Hepatocyte (in vitro differentiated cells): ENCODE results near the gene PID1. TPM values are rescaled to one million over a fixed set of nuclear protein-coding genes. Genes with fewer than 3 reads are reported as not detected.

Experiments used
- DNase-seq: peaks from one replicate; pipeline ENCODE4 v3.0.0-alpha.2; 2016; ENCODE audit warnings: low spot score
- H2AFZ ChIP-seq: fragments of 200-600 bp; sonication (generic); 2 replicates; pipeline ENCODE4 v1.6.0; 2016; ENCODE audit warnings: antibody characterized with exemption, mild to moderate bottlenecking
- H3K27ac ChIP-seq: fragments of 200-600 bp; sonication (generic); 2 replicates; pipeline ENCODE4 v1.5.1; 2016; ENCODE audit warnings: mild to moderate bottlenecking
- H3K27me3 ChIP-seq: fragments of 200-600 bp; sonication (generic); 2 replicates; pipeline ENCODE4 v1.6.1; 2016
- H3K36me3 ChIP-seq: fragments of 200-600 bp; sonication (generic); replicated peaks from 2 replicates; pipeline ENCODE4 v1.5.1; 2016; ENCODE audit warnings: low read depth; ENCODE audit not compliant: insufficient read depth
- H3K4me1 ChIP-seq: fragments of 200-600 bp; sonication (generic); 2 replicates; pipeline ENCODE4 v1.5.1; 2016; ENCODE audit warnings: mild to moderate bottlenecking, moderate library complexity; ENCODE audit not compliant: insufficient read depth
- H3K4me2 ChIP-seq: fragments of 200-600 bp; sonication (generic); 2 replicates; pipeline ENCODE4 v1.6.0; 2016
- H3K4me3 ChIP-seq: fragments of 200-600 bp; sonication (generic); 2 replicates; pipeline ENCODE4 v1.5.1; 2016; ENCODE audit warnings: mild to moderate bottlenecking
- H3K79me2 ChIP-seq: fragments of 200-600 bp; sonication (generic); 2 replicates; pipeline ENCODE4 v1.6.0; 2017; ENCODE audit warnings: mild to moderate bottlenecking
- H3K9me2 ChIP-seq: fragments of 200-600 bp; sonication (generic); replicated peaks from 2 replicates; pipeline ENCODE4 v1.6.0; 2017; ENCODE audit warnings: mild to moderate bottlenecking; ENCODE audit not compliant: insufficient read depth
- H3K9me3 ChIP-seq: fragments of 200-600 bp; sonication (generic); 2 replicates; pipeline ENCODE4 v1.5.1; 2016; ENCODE audit warnings: low read depth, mild to moderate bottlenecking
- H4K20me1 ChIP-seq: fragments of 200-600 bp; sonication (generic); 2 replicates; pipeline ENCODE4 v1.6.0; 2016; ENCODE audit warnings: mild to moderate bottlenecking; ENCODE audit not compliant: insufficient read depth, poor library complexity, severe bottlenecking
- EZH2 ChIP-seq: fragments of 200-600 bp; sonication (generic); IDR thresholded peaks from 2 replicates; pipeline ENCODE4 v1.6.1; 2016; ENCODE audit warnings: antibody characterized with exemption, mild to moderate bottlenecking, borderline replicate concordance
- EZH2phosphoT487 ChIP-seq: fragments of 200-600 bp; sonication (generic); IDR thresholded peaks from one replicate; pipeline ENCODE4 v1.6.1; 2018; ENCODE audit warnings: antibody characterized with exemption, mild to moderate bottlenecking, low read depth, moderate library complexity; ENCODE audit not compliant: unreplicated experiment, severe bottlenecking
- WGBS: methylation state at CpG from one replicate; pipeline ENCODE4 v1.1.6; 2016; ENCODE audit warnings: low lambda C conversion rate; ENCODE audit errors: missing lambda C conversion rate; 5-methylcytosine and 5-hydroxymethylcytosine counted together
- polyA plus RNA-seq: library from polyadenylated mRNA; unstranded; fragments of >200 nt; fragmentation: Nextera tagmentation; extraction: Ambion mirVana; gene quantifications from 2 replicates; pipeline ENCODE4 v1.2.1, GENCODE V29; 2016
- total RNA-seq: library from RNA; depleted of rRNA; stranded (reverse); fragments of >200 nt; gene quantifications from 2 replicates; pipeline ENCODE4 v1.2.3, GENCODE V29; 2014
- TF ChIP-seq, protein P1 (sequence below): fragments of 200-600 bp; sonication (generic); IDR thresholded peaks from 2 replicates; pipeline ENCODE4 v1.5.1; 2016; ENCODE audit warnings: antibody characterized with exemption, mild to moderate bottlenecking; ENCODE audit not compliant: poor library complexity

PID1 gene
- total and polyA plus RNA-seq, 2 experiments from 2014 or later: 26.7 to 31.1 TPM

DNA sequence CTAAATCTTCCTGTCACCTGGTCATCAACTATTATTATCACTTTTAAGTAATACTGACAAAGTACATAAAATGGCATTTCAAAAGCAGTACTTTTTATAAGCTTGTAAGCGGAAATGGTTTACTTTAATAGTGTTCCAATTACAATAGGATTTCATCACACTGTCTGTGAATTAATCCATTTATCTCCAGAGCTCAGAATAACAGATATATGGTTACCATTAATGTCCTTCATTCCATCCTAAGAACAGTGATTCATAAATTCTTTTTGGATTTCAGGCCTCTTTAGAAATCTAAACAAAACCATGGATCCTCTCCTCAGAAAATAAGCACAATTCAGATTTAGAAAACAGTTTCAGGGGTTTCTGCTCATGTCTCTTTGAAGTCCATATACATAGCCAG is 68.4 kb downstream of the PID1 start:
- no peak for DNase-seq
- Histone ChIP-seq H3K79me2 (peaks cover 11% of the 10 kb centered on the region), H3K9me2 (no peaks in the 10 kb centered on the region), H3K27ac (no peak overlapping the region), H3K36me3 (no peaks in the 10 kb centered on the region), H3K27me3 (no peaks in the 10 kb centered on the region), H3K4me1 (no peaks in the 10 kb centered on the region), H4K20me1 (no peaks in the 10 kb centered on the region), H2AFZ (no peak overlapping the region), H3K4me2 (no peak overlapping the region), H3K4me3 (no peak overlapping the region), H3K9me3 (no peaks in the 10 kb centered on the region)
- WGBS: 84% methylated on average over 1 of the region's 1 CpG
- TF ChIP-seq EZH2: no peak
- TF ChIP-seq EZH2phosphoT487: no peak
- TF ChIP-seq, protein P1, sequence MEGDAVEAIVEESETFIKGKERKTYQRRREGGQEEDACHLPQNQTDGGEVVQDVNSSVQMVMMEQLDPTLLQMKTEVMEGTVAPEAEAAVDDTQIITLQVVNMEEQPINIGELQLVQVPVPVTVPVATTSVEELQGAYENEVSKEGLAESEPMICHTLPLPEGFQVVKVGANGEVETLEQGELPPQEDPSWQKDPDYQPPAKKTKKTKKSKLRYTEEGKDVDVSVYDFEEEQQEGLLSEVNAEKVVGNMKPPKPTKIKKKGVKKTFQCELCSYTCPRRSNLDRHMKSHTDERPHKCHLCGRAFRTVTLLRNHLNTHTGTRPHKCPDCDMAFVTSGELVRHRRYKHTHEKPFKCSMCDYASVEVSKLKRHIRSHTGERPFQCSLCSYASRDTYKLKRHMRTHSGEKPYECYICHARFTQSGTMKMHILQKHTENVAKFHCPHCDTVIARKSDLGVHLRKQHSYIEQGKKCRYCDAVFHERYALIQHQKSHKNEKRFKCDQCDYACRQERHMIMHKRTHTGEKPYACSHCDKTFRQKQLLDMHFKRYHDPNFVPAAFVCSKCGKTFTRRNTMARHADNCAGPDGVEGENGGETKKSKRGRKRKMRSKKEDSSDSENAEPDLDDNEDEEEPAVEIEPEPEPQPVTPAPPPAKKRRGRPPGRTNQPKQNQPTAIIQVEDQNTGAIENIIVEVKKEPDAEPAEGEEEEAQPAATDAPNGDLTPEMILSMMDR: no peak

- no peak for TF ChIP-seq EZH2
- TF ChIP-seq EZH2phosphoT487: no peak
- TF ChIP-seq, protein P1: no peak
- H3K4me3 ChIP-seq: no peak overlapping the region
- no peaks in the 10 kb centered on the region for H3K9me2 ChIP-seq
- no peak overlapping the region for H2AFZ ChIP-seq
- no peaks in the 10 kb centered on the region for H3K36me3 ChIP-seq
- no peaks in the 10 kb centered on the region for H3K27me3 ChIP-seq
- H3K4me2 ChIP-seq: no peak overlapping the region
- WGBS: 93% methylated on average over 7 of the region's 7 CpGs
- H3K79me2 ChIP-seq: peaks cover 11% of the 10 kb centered on the region
- no peaks in the 10 kb centered on the region for H3K9me3 ChIP-seq
- H3K4me1 ChIP-seq: no peaks in the 10 kb centered on the region
- no peak overlapping the region for H3K27ac ChIP-seq
- no peaks in the 10 kb centered on the region for H4K20me1 ChIP-seq
- no peak for DNase-seq
These were observed 69.6 kb downstream of the PID1 start for GRCh38 chr2:229201521-229201920.

GRCh38 chr2:229199267-229199666 is 71.8 kb downstream of the PID1 start:
- H3K79me2 ChIP-seq: peaks cover 3% of the 10 kb centered on the region
- no peak for TF ChIP-seq EZH2
- no peak for TF ChIP-seq EZH2phosphoT487
- TF ChIP-seq, protein P1: no peak
- H3K4me1 ChIP-seq: no peaks in the 10 kb centered on the region
- no peak overlapping the region for H3K4me3 ChIP-seq
- WGBS: 82% methylated on average over 2 of the region's 2 CpGs
- no peak overlapping the region for H2AFZ ChIP-seq
- no peak overlapping the region for H3K4me2 ChIP-seq
- no peaks in the 10 kb centered on the region for H3K9me3 ChIP-seq
- H3K27me3 ChIP-seq: no peaks in the 10 kb centered on the region
- H3K36me3 ChIP-seq: no peaks in the 10 kb centered on the region
- H3K9me2 ChIP-seq: no peaks in the 10 kb centered on the region
- no peak overlapping the region for H3K27ac ChIP-seq
- DNase-seq: no peak
- H4K20me1 ChIP-seq: no peaks in the 10 kb centered on the region

- Histone ChIP-seq H2AFZ (no peak overlapping the region), H3K27me3 (no peaks in the 10 kb centered on the region), H3K4me2 (no peak overlapping the region), H3K27ac (no peak overlapping the region), H3K9me2 (no peaks in the 10 kb centered on the region), H4K20me1 (no peaks in the 10 kb centered on the region), H3K9me3 (no peaks in the 10 kb centered on the region), H3K4me3 (no peak overlapping the region), H3K4me1 (no peaks in the 10 kb centered on the region), H3K79me2 (peaks cover 3% of the 10 kb centered on the region), H3K36me3 (no peaks in the 10 kb centered on the region)
- 68% methylated on average over 2 of the region's 2 CpGs for WGBS
- DNase-seq: no peak
- TF ChIP-seq EZH2phosphoT487: no peak
- TF ChIP-seq, protein P1: no peak
- no peak for TF ChIP-seq EZH2
These were observed 74.6 kb downstream of the PID1 start for GRCh38 chr2:229196448-229196847.
